HCT116 (cell line): ENCODE data around the gene PSRC1.

Experiments
- ELF1 ChIP-seq: IDR thresholded peaks from 2 replicates; pipeline ENCODE4 v1.6.1; 2012; ENCODE audit warnings: low read depth, borderline replicate concordance
- JUND ChIP-seq: IDR thresholded peaks from 2 replicates; pipeline ENCODE4 v1.6.1; 2012

- TF ChIP-seq JUND (no peak), ELF1 (no peak)
Measured at GRCh38 chr1:109239047-109239408, 43.9 kb downstream of the PSRC1 start.
